Osteocyte (in vitro differentiated cells): ENCODE results near the gene PTGDS. TPM values are rescaled to one million over a fixed set of nuclear protein-coding genes. Genes with fewer than 3 reads are reported as not detected.

Experiments used
- DNase-seq: peaks from one replicate; pipeline ENCODE4 v3.0.0; 2021; ENCODE audit warnings: mixed read lengths; ENCODE audit not compliant: unreplicated experiment; ENCODE audit errors: extremely low spot score
- H3K27ac Mint-ChIP-seq: one replicate; pipeline ENCODE4 v1.8.0; 2021; ENCODE audit warnings: mild to moderate bottlenecking, mixed read lengths; ENCODE audit not compliant: unreplicated experiment
- H3K27me3 Mint-ChIP-seq: one replicate; pipeline ENCODE4 v1.8.0; 2021; ENCODE audit warnings: mixed read lengths; ENCODE audit not compliant: unreplicated experiment
- H3K36me3 Mint-ChIP-seq: one replicate; pipeline ENCODE4 v1.8.0; 2021; ENCODE audit warnings: mixed read lengths; ENCODE audit not compliant: unreplicated experiment
- H3K4me1 Mint-ChIP-seq: one replicate; pipeline ENCODE4 v1.8.0; 2021; ENCODE audit warnings: mixed read lengths; ENCODE audit not compliant: unreplicated experiment
- H3K4me3 Mint-ChIP-seq: one replicate; pipeline ENCODE4 v1.8.0; 2021; ENCODE audit warnings: mild to moderate bottlenecking, moderate library complexity, mixed read lengths; ENCODE audit not compliant: unreplicated experiment
- H3K9me3 Mint-ChIP-seq: one replicate; pipeline ENCODE4 v1.8.0; 2021; ENCODE audit warnings: mixed read lengths; ENCODE audit not compliant: unreplicated experiment
- total RNA-seq: library from RNA; stranded (reverse); gene quantifications from 2 replicates; pipeline ENCODE4 v1.2.1, GENCODE V29; 2021
- TF ChIP-seq, protein P1 (sequence below): fragments of 200-600 bp; sonication (generic); IDR thresholded peaks from 2 replicates; pipeline ENCODE4 v1.5.0; 2021; ENCODE audit warnings: antibody characterized with exemption, mild to moderate bottlenecking, moderate library complexity

The PTGDS gene
- total RNA-seq, 1 donor from 2014 or later: 123 TPM

GRCh38 chr9:137008312-137008711 lies 31.0 kb downstream of the PTGDS start:
- H3K27me3 Mint-ChIP-seq: no peaks in the 10 kb centered on the region
- no peak overlapping the region for H3K4me3 Mint-ChIP-seq
- no peaks in the 10 kb centered on the region for H3K9me3 Mint-ChIP-seq
- DNase-seq: no peak
- TF ChIP-seq, protein P1, sequence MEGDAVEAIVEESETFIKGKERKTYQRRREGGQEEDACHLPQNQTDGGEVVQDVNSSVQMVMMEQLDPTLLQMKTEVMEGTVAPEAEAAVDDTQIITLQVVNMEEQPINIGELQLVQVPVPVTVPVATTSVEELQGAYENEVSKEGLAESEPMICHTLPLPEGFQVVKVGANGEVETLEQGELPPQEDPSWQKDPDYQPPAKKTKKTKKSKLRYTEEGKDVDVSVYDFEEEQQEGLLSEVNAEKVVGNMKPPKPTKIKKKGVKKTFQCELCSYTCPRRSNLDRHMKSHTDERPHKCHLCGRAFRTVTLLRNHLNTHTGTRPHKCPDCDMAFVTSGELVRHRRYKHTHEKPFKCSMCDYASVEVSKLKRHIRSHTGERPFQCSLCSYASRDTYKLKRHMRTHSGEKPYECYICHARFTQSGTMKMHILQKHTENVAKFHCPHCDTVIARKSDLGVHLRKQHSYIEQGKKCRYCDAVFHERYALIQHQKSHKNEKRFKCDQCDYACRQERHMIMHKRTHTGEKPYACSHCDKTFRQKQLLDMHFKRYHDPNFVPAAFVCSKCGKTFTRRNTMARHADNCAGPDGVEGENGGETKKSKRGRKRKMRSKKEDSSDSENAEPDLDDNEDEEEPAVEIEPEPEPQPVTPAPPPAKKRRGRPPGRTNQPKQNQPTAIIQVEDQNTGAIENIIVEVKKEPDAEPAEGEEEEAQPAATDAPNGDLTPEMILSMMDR: no peak
- no peaks in the 10 kb centered on the region for H3K4me1 Mint-ChIP-seq
- no peaks in the 10 kb centered on the region for H3K36me3 Mint-ChIP-seq
- no peak overlapping the region for H3K27ac Mint-ChIP-seq

DNA sequence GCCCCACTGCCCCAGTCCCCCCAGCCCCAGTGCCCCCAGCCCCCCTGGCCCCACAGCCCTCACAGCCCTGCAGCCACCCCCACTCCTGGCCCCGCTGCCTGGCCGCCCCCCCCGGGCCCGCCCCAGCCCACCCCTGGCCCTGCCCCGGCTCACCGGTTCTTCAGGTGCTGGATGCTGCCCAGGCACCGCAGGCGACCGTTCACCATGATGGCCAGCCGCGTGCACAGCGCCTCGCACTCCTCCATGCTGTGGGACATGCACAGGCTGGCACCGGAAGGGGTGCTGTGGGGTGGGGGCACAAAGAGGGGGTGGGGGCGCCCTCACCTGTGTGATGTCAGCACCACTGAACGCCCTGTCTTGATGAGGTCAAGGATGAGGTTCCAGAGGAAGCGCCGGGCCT lies 31.9 kb downstream of the PTGDS start:
- DNase-seq: no peak
- no peaks in the 10 kb centered on the region for H3K9me3 Mint-ChIP-seq
- no peak overlapping the region for H3K4me3 Mint-ChIP-seq
- H3K27me3 Mint-ChIP-seq: no peaks in the 10 kb centered on the region
- TF ChIP-seq, protein P1: no peak
- H3K27ac Mint-ChIP-seq: no peak overlapping the region
- peaks cover 1% of the 10 kb centered on the region for H3K36me3 Mint-ChIP-seq
- no peaks in the 10 kb centered on the region for H3K4me1 Mint-ChIP-seq

DNA sequence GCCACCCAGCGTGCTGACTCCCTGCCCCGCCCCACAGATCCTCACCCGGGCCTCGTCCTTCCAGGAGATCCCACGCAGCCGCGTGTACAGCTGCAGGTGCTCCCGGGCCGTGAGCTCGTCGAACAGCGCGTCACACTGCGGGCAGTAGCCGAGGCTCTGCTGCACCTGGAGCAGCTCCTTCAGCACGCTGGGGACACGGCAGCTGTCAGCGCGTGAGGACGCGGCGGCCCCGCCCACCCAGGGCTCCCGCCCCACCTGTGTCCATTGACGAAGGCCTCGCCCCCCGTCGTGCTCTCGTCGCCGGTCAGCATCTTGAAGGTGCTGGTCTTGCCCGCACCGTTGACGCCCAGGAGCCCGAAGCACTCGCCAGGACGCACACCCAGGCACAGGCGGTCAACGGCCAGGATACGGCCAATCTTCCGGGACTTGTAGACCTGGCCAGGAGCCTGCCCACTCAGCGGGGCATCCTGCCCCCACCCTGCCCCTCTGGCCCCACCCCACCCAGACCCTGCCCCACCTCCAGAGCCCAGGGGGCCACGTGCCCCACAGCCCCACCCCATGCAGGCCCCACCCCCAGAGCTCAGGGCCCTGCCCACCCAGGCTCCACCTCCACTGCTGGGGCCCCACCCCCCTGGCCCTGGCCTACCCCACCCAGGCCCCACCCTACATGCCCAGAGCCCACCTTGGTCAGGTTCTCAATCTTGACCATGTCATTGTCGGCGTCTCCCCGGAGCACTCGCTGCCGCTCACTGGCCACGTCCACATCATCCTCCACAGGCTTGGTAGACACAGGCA lies 32.8 kb downstream of the PTGDS start:
- Mint-ChIP-seq H3K9me3 (no peaks in the 10 kb centered on the region), H3K4me3 (no peak overlapping the region), H3K36me3 (peaks cover 1% of the 10 kb centered on the region), H3K27ac (no peak overlapping the region), H3K27me3 (no peaks in the 10 kb centered on the region), H3K4me1 (no peaks in the 10 kb centered on the region)
- DNase-seq: no peak
- TF ChIP-seq, protein P1: no peak

GRCh38 chr9:137011156-137011555 lies 33.9 kb downstream of the PTGDS start:
- H3K9me3 Mint-ChIP-seq: no peaks in the 10 kb centered on the region
- DNase-seq: no peak

More at GRCh38 chr9:137011156-137011555, 33.9 kb downstream of the PTGDS start:
- TF ChIP-seq, protein P1: no peak
- H3K27me3 Mint-ChIP-seq: no peaks in the 10 kb centered on the region
- no peaks in the 10 kb centered on the region for H3K4me1 Mint-ChIP-seq
- H3K27ac Mint-ChIP-seq: no peak overlapping the region
- no peak overlapping the region for H3K4me3 Mint-ChIP-seq
- peaks cover 1% of the 10 kb centered on the region for H3K36me3 Mint-ChIP-seq
